GM12864 (cell line): ENCODE measurements around the gene SFR1.

Experiments
- DNase-seq: peaks from one replicate; pipeline ENCODE4 v3.0.0-alpha.2; 2011; ENCODE audit warnings: low read depth
- H3K4me3 ChIP-seq: 2 replicates; pipeline ENCODE4 v1.5.1; 2011; ENCODE audit warnings: mild to moderate bottlenecking, low read depth, low read length, control low read depth
- CTCF ChIP-seq: IDR thresholded peaks from 2 replicates; pipeline ENCODE4 v1.5.1; 2011; ENCODE audit warnings: low read depth, mild to moderate bottlenecking, moderate library complexity, low read length, control low read depth, inconsistent platforms; ENCODE audit errors: missing control alignments

SFR1 gene

GRCh38 chr10:104081998-104082397 lies 40.0 kb upstream of the SFR1 start:
- no peak for DNase-seq
- H3K4me3 ChIP-seq, result no peak overlapping the region

GRCh38 chr10:104084482-104085142 lies 37.4 kb upstream of the SFR1 start:
- no peak for TF ChIP-seq CTCF
- DNase-seq, result no peak
- H3K4me3 ChIP-seq, result no peak overlapping the region

More at GRCh38 chr10:104081998-104082397, 40.0 kb upstream of the SFR1 start:
- TF ChIP-seq CTCF, result no peak

- no peak within 1 kb of the TSS for H3K4me3 ChIP-seq
- TF ChIP-seq CTCF, result no peak
- DNase-seq, result no peak
These were observed 36.1 kb upstream of the SFR1 start, which contains the start of gene COL17A1 for GRCh38 chr10:104085801-104086400. Gene COL17A1, minus strand, starts transcription at chr10:104085880. Its CDS starts 5,207 bp downstream, at chr10:104080673.

- no peak overlapping the region for H3K4me3 ChIP-seq
- no peak for DNase-seq
- TF ChIP-seq CTCF, result no peak
These were observed 33.7 kb upstream of the SFR1 start for GRCh38 chr10:104088239-104088638.

- TF ChIP-seq CTCF, result no peak
- DNase-seq, result no peak
- H3K4me3 ChIP-seq, result no peak overlapping the region
These were observed 32.4 kb upstream of the SFR1 start for GRCh38 chr10:104089621-104090020.

- DNase-seq, result no peak
- no peak for TF ChIP-seq CTCF
- no peak overlapping the region for H3K4me3 ChIP-seq
These were observed 31.4 kb upstream of the SFR1 start for GRCh38 chr10:104090611-104091010.

- H3K4me3 ChIP-seq, result no peak overlapping the region
- DNase-seq, result no peak
- TF ChIP-seq CTCF, result no peak
These were observed 29.2 kb upstream of the SFR1 start for GRCh38 chr10:104092749-104093148.
